ENCODE results near the gene FOXC1.

The FOXC1 gene

GRCh38 chr6:1615151-1615852 is 5.6 kb downstream of the FOXC1 start:
- DNase-seq (ENCODE audit: insufficient read length, low spot score) (no peak), FAIRE-seq (peak; percentile 45)
- TF ChIP-seq POLR2A (IDR thresholded peaks at IDR 0.05; ENCODE audit: low read depth, low read length), result no peak

DNA sequence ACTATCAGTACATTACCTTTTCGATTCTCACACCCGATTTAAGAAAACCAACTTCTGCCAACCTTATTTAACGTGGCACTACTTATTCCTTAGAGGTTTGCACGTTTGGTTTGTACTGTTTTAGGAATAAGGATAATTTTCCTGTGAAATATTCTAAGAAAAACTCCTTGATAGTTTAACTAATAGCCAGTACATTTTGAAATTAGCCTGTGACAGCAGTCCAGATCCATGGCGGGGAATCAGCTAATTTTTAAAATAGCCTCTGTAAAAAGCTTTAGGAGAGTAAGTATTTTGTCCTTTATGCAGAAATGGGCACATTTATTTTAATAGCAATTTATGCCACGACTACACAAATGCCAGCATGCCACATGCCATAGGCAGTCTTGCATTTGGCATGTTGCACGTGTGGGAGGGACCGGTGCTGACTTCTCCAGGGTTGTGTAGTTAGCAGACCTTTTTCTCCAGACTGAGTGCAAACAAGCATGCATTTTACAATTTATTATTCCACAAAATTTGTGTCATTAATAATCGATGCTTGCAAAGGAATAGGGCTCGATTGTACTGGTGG is 6.2 kb downstream of the FOXC1 start:
- DNase-seq (ENCODE audit: insufficient read length, low spot score) (no peak), FAIRE-seq (no peak)
- no peak for TF ChIP-seq POLR2A (IDR thresholded peaks at IDR 0.05; ENCODE audit: low read depth, low read length)

GRCh38 chr6:1616701-1617463 is 7.2 kb downstream of the FOXC1 start:
- DNase-seq (ENCODE audit: insufficient read length, low spot score) (no peak), FAIRE-seq (no peak)
- no peak for TF ChIP-seq POLR2A (IDR thresholded peaks at IDR 0.05; ENCODE audit: low read depth, low read length)

- no peak for TF ChIP-seq POLR2A (IDR thresholded peaks at IDR 0.05; ENCODE audit: low read depth, low read length)
- no peak for DNase-seq (ENCODE audit: insufficient read length, low spot score)
- FAIRE-seq, result no peak
These were observed 8.0 kb downstream of the FOXC1 start for GRCh38 chr6:1617466-1618310.

GRCh38 chr6:1618311-1619097 is 8.8 kb downstream of the FOXC1 start:
- DNase-seq (ENCODE audit: insufficient read length, low spot score) (no peak), FAIRE-seq (no peak)
- no peak for TF ChIP-seq POLR2A (IDR thresholded peaks at IDR 0.05; ENCODE audit: low read depth, low read length)

DNA sequence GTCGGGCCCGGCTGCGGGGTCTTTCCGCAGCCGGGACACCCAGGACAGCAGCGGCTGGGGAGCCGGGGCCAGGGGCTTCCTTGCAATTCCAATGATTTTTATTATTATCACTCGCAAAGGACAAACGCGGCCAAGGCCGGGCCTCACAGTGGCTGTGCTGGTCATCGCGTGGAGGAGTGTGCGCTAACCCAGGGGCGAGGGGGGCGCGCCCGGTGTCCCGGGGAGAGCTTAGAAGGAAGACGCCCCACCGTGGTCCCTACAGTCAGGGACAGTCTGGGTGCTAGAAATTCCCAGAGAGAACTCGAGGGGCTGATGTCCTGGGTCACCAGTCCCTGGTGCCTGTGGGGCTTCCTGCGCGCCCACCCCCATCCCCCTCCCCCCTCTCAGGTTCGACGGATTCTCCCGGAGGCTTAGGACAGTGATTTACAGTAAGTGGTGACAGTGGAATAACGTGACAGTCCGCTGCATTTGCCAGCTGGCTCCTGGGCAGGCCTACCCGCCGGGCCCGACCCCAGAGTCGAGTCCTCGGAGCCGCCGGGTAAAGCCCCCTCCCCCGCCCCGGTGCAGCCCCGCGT is 9.5 kb downstream of the FOXC1 start:
- FAIRE-seq (no peak), DNase-seq (ENCODE audit: insufficient read length, low spot score) (no peak)
- TF ChIP-seq POLR2A (IDR thresholded peaks at IDR 0.05; ENCODE audit: low read depth, low read length), result no peak

- DNase-seq (ENCODE audit: insufficient read length, low spot score), result no peak
- no peak for FAIRE-seq
- TF ChIP-seq POLR2A (IDR thresholded peaks at IDR 0.05; ENCODE audit: low read depth, low read length), result no peak
These were observed 10.2 kb downstream of the FOXC1 start for GRCh38 chr6:1619673-1620503.

- no peak for FAIRE-seq
- no peak for TF ChIP-seq POLR2A (IDR thresholded peaks at IDR 0.05; ENCODE audit: low read depth, low read length)
- DNase-seq (ENCODE audit: insufficient read length, low spot score), result no peak
These were observed 10.9 kb downstream of the FOXC1 start for GRCh38 chr6:1620504-1621069.

GRCh38 chr6:1621070-1621701 is 11.5 kb downstream of the FOXC1 start:
- no peak for TF ChIP-seq POLR2A (IDR thresholded peaks at IDR 0.05; ENCODE audit: low read depth, low read length)
- DNase-seq (ENCODE audit: insufficient read length, low spot score) (no peak), FAIRE-seq (no peak)

- DNase-seq (ENCODE audit: insufficient read length, low spot score) (no peak), FAIRE-seq (no peak)
- TF ChIP-seq POLR2A (IDR thresholded peaks at IDR 0.05; ENCODE audit: low read depth, low read length), result no peak
These were observed 12.6 kb downstream of the FOXC1 start for GRCh38 chr6:1622220-1622850.
